GM10266 (cell line): ENCODE data around the gene BUD13.

Experiments
- DNase-seq: peaks from one replicate; pipeline ENCODE4 v3.0.0; 2012; ENCODE audit errors: extremely low spot score
- TF ChIP-seq, protein P1 (sequence below): IDR thresholded peaks from 2 replicates; pipeline ENCODE4 v1.5.1; 2012; ENCODE audit warnings: mild to moderate bottlenecking, low read depth; ENCODE audit not compliant: control insufficient read depth, insufficient read depth; ENCODE audit errors: missing control alignments

BUD13 gene

DNA sequence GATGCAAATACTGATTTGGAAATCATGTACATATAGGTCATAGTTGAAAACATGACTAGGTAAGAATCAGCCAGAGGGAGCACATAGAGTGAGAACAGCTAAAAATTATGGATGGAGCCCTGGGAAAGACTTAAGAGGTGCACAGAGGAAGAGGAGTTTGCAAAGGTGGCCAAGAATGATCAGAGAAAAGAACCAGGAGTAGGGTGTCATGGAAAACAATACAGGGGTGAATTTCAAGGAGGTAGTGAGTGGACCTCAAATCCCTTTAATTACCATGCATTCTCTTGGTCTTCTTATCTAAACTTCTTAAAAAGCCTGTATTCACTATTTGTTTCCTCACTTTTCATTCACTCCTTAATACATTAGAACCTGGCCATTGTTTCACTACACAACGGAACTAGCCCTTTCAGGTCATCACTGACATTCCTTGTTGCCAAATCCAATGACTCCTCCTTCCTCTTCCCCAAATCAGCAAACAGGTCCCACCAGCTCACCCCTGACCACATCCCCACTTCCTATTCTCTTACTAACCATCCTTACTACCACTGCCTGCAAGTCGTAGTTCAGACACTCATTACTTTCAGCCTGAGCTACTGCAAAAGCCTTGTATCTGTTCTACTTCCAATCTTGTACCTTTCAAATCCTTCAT, 22.6 kb downstream of the BUD13 start:
- DNase-seq, result no peak
- TF ChIP-seq, protein P1, sequence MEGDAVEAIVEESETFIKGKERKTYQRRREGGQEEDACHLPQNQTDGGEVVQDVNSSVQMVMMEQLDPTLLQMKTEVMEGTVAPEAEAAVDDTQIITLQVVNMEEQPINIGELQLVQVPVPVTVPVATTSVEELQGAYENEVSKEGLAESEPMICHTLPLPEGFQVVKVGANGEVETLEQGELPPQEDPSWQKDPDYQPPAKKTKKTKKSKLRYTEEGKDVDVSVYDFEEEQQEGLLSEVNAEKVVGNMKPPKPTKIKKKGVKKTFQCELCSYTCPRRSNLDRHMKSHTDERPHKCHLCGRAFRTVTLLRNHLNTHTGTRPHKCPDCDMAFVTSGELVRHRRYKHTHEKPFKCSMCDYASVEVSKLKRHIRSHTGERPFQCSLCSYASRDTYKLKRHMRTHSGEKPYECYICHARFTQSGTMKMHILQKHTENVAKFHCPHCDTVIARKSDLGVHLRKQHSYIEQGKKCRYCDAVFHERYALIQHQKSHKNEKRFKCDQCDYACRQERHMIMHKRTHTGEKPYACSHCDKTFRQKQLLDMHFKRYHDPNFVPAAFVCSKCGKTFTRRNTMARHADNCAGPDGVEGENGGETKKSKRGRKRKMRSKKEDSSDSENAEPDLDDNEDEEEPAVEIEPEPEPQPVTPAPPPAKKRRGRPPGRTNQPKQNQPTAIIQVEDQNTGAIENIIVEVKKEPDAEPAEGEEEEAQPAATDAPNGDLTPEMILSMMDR, result no peak

DNA sequence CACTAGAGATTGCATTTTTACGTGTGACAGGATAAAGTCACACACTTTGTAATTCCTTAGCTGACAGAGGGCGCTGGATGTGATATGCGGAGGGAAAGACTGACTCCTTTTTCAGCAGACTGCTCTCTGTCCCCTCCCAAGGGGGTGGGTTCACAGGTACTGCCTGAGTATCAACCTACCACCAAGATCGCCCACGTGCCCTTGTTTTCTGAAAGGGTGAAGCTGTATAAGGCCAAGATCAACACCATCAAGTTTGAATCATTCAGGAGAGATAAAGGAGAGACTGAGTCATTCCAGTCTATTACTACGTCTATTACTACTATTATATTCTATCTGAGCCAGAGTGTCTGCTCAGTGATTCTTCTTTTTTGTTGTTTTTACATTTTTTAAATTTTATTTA, 30.7 kb downstream of the BUD13 start:
- DNase-seq, result no peak
- TF ChIP-seq, protein P1, result no peak

DNA sequence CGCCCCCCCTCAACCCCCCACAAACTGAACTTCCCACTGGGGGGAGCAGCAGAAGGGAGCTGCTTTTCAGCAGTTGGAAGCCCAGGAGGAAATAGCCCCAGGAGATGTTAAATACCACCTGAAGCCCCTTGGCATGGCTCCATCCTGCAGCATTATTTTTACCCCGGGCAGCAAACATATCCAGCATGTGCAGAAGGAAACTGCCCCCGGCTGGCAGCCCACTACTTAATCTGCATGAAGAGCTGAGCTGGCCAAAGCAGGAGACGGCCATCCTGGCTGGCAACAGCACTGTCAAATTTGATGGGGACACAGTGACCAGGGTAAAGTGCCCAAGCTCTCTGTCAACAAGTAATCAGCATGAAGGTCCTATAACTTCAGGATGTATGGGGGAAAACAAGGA, 32.0 kb downstream of the BUD13 start:
- TF ChIP-seq, protein P1, result no peak
- DNase-seq, result no peak

DNA sequence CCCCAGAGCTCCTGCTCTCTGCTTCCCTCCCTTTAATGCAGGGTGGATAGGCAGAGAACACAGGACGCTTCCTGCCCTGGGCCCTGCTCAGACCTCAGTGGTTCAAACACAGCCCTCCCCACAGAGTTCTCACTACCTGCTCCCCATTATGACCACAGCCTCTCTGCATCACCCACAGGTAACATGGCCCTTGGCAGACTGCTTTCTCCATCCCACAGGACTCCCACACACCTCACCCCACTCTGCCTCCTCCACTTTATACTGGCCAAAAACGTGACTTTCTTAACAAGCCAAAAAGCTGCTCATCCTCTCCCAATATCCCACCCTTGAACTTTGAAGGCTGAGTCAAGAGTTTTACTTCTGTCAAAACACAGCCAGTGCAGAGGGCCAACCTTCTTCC, 33.8 kb downstream of the BUD13 start:
- no peak for DNase-seq

DNA sequence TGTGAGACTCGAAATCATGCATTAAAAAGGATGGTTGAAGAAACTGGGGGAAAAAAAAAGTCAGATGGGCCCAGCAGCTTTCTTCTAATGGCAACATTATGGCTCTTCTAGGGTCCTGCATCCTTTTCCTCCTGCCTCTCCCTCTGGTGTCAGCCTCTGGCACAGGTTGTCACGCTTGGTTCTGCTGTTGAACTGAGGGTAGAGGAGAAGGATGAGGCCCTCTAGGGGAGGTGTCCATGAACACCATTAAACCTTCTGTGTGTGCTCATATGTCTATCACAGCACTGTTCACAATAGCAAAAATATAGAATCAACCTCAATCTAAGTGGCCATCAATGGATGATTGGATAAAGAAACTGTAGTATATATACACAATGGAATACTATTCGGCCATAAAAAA, 36.0 kb downstream of the BUD13 start:
- TF ChIP-seq, protein P1, result peak; percentile 22
- no peak for DNase-seq

More for the DNA sequence above, 33.8 kb downstream of the BUD13 start:
- TF ChIP-seq, protein P1, result no peak

DNA sequence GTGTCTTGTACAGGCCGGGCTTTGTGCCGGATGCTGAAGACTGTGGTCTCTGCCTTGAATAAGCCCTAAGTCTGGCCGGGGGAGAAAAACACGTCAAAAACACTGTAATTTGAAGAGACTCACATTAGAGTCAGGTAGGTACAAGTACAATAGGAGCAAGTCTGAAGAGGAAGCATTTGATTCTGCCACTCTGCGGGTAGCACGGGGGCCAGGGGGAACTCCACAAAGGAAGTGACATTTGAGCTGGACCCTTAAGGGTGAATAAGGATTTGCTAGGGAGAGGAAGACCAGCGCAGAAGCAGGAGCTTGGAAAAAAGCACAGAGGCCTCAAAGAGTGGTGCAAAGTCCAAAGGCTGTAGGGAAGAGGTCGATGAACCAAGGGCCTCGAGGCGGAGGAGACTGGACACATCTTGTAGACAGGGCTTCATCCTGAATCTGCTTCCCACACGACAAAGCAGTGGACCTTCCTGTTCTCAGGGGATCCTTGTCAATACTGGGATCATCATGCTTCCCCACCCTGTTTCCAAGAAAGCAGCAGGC, 38.7 kb downstream of the BUD13 start:
- TF ChIP-seq, protein P1, result no peak
- no peak for DNase-seq

DNA sequence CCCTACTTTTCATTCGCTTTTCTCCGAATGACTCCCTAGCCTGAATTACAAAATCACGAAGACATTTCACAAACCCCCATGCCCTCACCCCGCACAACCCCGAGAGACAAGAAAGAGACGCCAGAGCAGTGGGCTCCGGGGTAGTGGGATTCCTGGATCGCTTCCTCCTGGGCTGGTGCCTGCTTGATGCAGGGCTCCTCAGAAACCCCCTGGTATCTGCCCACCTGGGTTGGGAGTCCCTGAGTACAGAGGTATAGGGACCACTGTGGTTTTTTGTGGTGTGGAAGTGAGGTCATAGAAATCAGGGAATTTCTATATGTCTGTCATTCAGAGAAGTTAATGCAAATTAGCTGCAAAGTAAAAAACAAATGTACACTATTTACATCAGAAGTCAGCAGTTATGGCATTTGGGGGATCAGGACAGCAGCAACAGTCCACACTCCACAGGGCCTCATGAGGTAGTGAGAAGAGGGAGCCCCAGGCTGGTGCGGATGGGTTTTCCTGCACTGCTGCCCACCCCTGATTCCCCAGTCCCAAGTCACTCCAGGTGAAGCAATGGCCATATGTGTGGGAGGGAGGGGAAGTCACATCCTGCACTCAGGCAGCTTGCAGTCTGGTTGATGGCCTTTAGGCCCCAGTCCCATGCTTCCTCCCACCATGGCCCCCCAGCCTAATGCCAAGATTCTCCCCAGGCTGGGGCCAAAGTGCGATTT, 39.6 kb downstream of the BUD13 start:
- peak; percentile 35 for DNase-seq
- TF ChIP-seq, protein P1, result no peak
